NB4 (cell line): ENCODE measurements around the gene RNASE7.

Experiments used
- CTCF ChIP-seq: IDR thresholded peaks from one replicate; pipeline ENCODE4 v1.5.1; 2012; ENCODE audit warnings: low read depth, low read length
- MAX ChIP-seq: IDR thresholded peaks from 2 replicates; pipeline ENCODE4 v1.6.1; 2011; ENCODE audit warnings: low read depth, low read length
- MYC ChIP-seq: IDR thresholded peaks from 2 replicates; pipeline ENCODE4 v1.6.1; 2011; ENCODE audit warnings: low read depth, low read length
- POLR2A ChIP-seq: IDR thresholded peaks from 2 replicates; pipeline ENCODE4 v1.6.1; 2011; ENCODE audit warnings: mild to moderate bottlenecking; ENCODE audit not compliant: insufficient read length; ENCODE audit errors: extremely low read depth

DNA sequence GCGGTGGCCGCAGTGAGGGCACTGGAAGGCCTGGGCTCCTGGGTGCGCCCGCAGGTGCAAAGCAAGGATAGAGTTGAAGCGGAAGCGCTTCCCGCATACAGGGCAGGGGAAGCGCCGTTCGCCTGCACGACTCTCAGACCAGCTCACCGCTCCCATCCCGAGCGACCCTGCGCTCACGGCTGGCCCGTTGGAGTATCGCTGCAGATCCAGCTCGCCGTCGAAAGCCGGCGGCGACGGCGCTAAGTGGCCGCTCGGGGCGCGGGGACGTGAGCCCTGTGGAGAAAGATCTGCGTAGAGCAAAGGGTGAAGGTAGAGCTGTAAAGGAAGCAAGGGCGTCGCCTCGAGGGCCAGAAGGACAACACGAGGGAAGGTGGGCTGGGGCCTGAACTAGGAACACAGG is 50.9 kb downstream of the RNASE7 start:
- TF ChIP-seq CTCF (no peak), POLR2A (no peak), MYC (no peak), MAX (no peak)
